NCI-H345 treated with DMSO at 0.1 percent for 48 hours (cell line): ENCODE results near the gene ISG20L2.
A peak's percentile ranks its signal among the peaks of the same experiment; 100 is the strongest.

Experiments used
- DNase-seq: peaks from one replicate; lab custom pipeline; 2025; ENCODE audit not compliant: unreplicated experiment; lab: John Stamatoyannopoulos, UW

Gene ISG20L2

DNA sequence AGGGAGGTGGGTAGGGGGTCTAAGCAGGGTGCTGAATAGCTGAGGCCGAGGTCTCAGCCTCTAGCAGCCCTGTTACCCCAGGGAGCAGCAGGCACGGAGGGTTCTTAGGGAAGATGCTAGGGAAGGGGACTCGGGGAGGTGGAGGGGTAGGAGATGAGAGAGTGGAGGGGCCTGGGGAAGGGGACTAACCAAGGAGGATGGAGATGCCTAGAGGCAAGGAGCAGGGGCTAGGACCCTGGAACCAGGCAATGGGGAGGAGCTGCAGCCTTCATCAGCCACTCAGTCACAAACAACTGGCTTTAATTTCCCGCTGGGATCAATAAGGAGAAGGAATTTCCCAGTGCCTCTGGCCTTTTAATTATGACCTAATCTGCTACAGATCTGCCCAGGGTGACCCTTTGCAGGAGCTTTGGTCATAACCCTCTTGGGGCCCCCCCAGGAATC is 20.3 kb downstream of the ISG20L2 start:
- DNase-seq = no peak

DNA sequence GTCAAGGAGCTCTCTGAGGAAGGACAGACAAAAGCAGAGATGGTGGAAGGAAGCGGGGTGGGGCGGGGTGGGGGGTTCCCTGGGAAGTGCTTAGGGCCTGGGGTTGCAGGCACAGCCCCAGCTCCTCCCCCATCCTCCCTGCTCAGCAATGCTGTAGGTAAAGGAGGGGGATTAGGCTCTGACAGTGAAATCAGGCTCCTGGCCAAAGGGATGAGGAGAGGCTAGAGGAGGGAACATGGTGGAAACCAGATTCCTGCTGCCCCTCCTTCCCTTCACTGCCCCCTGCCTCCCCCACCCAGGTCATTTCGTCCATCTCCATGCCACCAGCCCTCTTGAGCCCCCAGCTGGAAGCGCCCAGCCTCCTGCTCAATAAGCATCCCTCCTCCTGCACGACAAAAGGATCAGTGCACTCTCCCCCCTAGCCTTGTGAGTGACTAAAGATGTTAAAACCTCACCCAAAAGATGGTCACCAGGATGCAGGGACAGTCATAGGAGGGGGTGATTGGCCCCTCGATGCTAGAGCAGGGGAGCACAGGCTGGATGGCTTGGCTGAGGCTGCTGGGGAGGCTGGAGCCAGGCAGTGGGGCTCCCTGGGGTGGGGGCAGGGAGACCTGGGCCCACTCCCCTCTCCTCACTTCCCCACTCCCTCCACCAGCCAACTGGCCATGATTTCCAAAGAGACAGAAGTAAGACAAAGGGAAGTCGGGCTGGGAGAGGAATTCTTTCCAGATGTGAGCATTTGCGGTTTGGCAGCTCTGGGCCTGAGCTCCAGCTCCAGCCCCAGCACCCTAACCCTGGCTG is 20.9 kb downstream of the ISG20L2 start:
- DNase-seq = no peak

- no peak for DNase-seq
Observed at GRCh38 chr1:156706657-156707416, 21.7 kb downstream of the ISG20L2 start.

GRCh38 chr1:156705918-156706656 is 22.5 kb downstream of the ISG20L2 start:
- peak; percentile 30 for DNase-seq

- DNase-seq = no peak
Observed at GRCh38 chr1:156705321-156705917, 23.1 kb downstream of the ISG20L2 start, which contains the start of gene CRABP2. CRABP2 (minus strand) TSS chr1:156705583; CDS start chr1:156705446, 137 bp downstream.

GRCh38 chr1:156704930-156705320 is 23.6 kb downstream of the ISG20L2 start:
- no peak for DNase-seq

DNA sequence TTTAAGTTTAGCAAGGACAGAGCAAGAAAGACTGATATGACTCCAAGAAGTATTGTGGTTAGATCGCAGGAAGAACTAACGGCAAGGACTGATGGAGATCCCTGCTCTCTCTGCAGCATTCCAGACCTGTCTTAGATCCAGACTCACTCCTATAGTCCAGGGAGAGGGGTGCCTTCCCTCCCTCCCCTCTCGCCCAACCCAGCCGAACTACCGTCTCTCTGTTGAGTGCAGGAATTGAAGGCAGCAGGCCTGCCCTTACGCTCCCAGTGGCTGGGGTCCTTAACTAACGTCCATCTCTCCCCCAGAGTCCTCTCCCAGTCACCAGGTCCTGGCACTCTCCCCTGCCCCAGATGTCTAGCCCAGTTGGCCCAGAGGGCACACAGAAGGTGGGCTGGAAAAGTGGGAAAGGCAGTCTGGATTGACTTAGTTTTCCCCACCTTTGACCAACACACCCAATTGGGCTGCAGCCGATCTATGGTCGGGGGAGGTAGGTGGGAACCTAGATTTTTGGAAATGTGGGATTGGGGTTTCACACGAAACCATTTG is 24.3 kb downstream of the ISG20L2 start:
- DNase-seq = no peak

DNA sequence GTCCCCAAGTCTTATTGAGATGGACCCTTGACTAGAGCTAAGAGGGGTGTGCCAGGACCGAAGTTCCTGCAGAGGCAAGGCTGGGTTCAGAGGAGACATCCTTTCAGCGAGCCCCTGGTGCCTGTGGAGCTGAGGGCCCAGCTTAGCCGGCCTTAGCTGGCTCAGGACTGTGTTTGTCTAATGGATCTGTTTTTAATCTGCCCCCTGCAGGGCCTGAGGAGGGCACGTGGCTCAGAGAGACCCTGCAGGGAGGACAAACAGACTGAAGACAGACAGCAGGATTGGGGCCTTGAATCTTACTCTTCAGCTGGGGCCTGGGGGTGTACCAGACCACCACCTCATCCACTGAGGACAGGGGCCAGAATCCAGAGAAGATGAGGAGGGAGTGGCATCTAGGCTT is 24.8 kb downstream of the ISG20L2 start:
- DNase-seq = no peak

GRCh38 chr1:156703336-156703735 is 25.2 kb downstream of the ISG20L2 start:
- no peak for DNase-seq

DNA sequence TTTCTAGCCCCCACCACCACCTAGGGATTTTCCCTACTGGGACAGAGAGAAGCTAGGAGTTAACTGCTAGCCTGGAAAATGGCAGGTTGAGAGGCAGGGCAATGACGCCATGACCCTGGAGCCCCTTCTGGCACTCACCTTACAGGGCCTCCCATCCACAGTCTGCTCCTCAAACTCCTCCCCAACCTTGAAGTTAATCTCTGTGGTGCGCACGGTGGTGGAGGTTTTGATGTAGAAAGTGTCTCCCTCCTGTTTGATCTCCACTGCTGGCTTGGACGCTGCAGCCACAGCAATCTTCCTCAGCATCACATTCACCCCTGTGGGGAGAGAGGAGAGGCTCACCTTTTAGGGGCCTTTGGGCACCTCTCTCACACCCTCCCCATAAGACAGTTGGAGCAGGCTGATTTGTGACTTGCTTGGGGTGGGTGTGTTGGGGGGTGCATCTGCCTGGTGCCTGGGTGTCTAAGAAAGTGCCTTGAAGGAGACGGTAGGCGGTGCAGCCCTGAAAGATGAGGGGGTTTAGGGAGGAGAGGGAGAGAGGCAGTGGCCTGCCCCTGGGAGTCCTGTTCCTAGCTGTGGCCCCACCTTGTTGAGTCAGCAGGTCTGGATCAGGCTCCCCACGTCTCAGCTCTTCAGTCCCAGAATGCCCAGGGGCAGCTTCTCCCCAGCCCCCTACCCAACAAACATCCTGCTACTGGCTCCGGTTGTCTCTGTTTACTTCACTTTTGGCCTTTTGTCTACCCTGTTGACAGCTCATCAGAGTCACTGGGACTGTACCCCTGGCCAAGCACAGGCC is 27.6 kb downstream of the ISG20L2 start:
- no peak for DNase-seq

GRCh38 chr1:156698995-156699394 is 29.6 kb downstream of the ISG20L2 start:
- DNase-seq = no peak

- DNase-seq = no peak
Observed at GRCh38 chr1:156697481-156697880, 31.1 kb downstream of the ISG20L2 start.

- DNase-seq = no peak
Observed at GRCh38 chr1:156696755-156697154, 31.8 kb downstream of the ISG20L2 start.

GRCh38 chr1:156694690-156694962 is 33.9 kb downstream of the ISG20L2 start:
- DNase-seq = no peak

DNA sequence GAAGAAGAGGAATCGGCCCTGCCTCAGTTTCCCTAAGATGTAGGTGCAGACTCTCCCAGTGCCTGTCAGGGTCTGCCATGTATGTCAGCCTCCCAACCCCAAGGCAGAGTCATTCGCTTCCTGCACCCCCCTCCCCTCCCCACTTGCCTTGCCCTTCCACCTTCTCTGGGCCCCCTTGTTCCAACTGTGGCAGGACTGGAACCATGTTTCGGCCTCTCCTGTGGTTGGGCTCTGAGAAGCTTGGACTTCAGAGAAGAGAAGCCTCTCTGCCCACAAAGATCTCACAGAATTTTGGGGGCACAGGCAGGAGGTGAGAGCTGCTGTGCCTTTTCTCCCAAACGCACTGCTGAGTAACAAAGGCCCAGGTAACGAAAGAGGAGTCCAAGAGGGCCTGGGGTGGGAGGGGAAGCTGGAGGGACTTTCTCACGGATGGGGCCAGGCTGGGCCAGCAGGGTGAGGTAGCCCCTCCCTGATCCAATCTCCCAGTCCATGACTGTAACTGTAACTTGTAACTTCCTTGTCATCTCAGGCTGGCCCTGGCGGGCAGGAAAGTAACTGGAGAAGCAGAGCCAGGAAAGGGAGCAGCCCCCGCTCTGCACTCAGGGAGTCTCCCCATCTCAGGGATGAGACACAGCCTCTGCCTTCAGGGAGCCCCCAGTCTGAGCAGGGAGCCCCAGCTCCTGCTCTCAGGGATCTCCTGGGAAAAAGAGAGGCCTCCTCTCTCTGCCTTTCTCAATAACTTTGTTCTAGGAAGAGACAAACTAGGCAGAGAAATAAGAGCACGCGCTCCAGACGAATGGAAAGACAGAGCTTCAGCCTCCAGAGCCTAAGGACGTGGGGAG is 34.5 kb downstream of the ISG20L2 start:
- DNase-seq = no peak

DNA sequence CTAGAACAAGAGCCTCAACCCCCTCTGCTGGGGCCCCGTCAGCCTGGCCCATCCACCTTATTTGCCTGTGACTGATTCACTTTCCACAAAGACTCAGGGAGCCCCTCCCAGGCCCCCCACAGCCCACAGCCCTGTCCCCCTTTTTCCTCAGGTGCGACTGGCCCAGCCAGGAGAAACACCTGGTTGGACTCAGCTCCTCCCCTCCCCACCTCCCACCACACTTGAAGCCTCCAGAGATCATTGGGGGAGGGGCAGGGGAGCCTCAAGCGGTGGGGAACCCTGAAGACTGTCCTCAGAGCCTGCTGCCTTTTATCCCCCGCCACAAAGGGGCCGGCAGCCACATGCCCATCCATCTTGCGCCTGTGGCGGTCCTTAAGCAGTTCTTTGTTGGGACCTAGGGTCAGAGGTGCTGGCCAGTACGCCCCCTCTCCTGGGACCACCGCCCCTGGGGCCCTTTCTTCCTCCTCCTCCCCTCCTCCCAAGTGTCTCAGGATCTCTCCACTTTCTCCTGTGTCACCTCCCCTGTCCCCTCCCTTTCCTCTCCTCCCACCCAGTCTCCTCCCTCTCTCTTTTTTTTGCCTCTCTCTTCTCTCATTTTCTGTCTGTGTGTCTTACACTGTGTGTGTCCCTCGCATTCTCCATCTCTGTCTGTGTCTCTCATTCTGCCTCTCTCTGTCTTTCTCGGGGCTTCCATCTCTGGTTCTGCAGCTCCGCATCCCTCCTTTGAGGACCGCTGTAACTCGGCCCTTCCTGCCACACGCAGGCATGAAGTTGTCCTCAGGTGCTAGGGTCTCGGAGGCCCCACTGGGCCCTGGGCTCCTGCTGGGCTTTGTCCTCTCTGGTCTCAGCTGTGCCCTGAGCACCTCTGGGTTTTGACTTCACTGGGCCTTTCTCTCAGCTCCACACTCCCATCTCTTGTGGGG is 35.4 kb downstream of the ISG20L2 start:
- peak; percentile 77 for DNase-seq

GRCh38 chr1:156692441-156692924 is 36.1 kb downstream of the ISG20L2 start:
- no peak for DNase-seq
